Transverse colon (tissue), 4 donors: Measurements from ENCODE around the gene GJA5. TPM values are rescaled to one million over a fixed set of nuclear protein-coding genes. Genes with fewer than 3 reads are reported as not detected.

Experiments
- DNase-seq: peaks from one replicate; pipeline ENCODE4 v3.0.0-alpha.2; 2019
- H3K27ac ChIP-seq, 4 donors: fragments of 200-600 bp; sonication (generic); 2 replicates each; pipeline ENCODE4 v1.5.1; 2016 to 2018; ENCODE audit warnings: inconsistent platforms in 4 of 4
- H3K27me3 ChIP-seq: fragments of 200-600 bp; sonication (generic); 2 replicates; pipeline ENCODE4 v1.5.1; 2017; ENCODE audit warnings: inconsistent platforms
- H3K36me3 ChIP-seq, 4 donors: fragments of 200-600 bp; sonication (generic); 2 replicates each; pipeline ENCODE4 v1.5.1; 2017 to 2019; ENCODE audit warnings: inconsistent platforms in 4 of 4
- H3K4me1 ChIP-seq, 4 donors: fragments of 200-600 bp; sonication (generic); 2 replicates each; pipeline ENCODE4 v1.5.1; 2017 to 2020; ENCODE audit warnings: inconsistent platforms in 4 of 4
- H3K4me3 ChIP-seq, 4 donors: fragments of 200-600 bp; sonication (generic); 1 replicate in 1 of 4; 2 replicates in 3 of 4; pipeline versions ENCODE4 v1.5.1 to v1.6.1; 2017 to 2019; ENCODE audit warnings: inconsistent platforms in 4 of 4
- H3K9me3 ChIP-seq, 2 donors: fragments of 200-600 bp; sonication (generic); 2 replicates each; pipeline ENCODE4 v1.5.1; 2017 to 2019; ENCODE audit warnings: inconsistent platforms in 2 of 2
- EP300 ChIP-seq: sonication (generic); formaldehyde crosslinking; IDR thresholded peaks from one replicate; pipeline ENCODE4 v1.6.1; 2017; ENCODE audit warnings: antibody characterized with exemption, low read depth
- POLR2A ChIP-seq: fragments of 450-650 bp; IDR thresholded peaks from one replicate; pipeline ENCODE4 v1.6.1; 2016; ENCODE audit warnings: antibody characterized with exemption, mild to moderate bottlenecking, moderate library complexity
- POLR2AphosphoS5 ChIP-seq, 3 donors: sonication (generic); formaldehyde crosslinking; IDR thresholded peaks; one replicate each; pipeline ENCODE4 v1.6.1; 2016; ENCODE audit warnings: antibody characterized with exemption in 3 of 3
- WGBS, 2 donors: methylation state at CpG; one replicate each; pipeline ENCODE4 v1.1.5; 2018; ENCODE audit warnings: low coverage in 1 of 2; 5-methylcytosine and 5-hydroxymethylcytosine counted together
- in situ Hi-C, 4 donors: fragments of 200-750 bp; cut with MboI; loops; one replicate each; pipeline versions ENCODE4 v1.15.0 to v1.15.1; 2017; ENCODE audit warnings: low sequenced_read_pairs in 3 of 4, low pct_ligation_motif_present in 1 of 4, low pct_unique_long_range_greater_than_20kb in 1 of 4
- intact Hi-C: fragments of 100-400 bp; cut with DNase I; formaldehyde crosslinking; loops from one replicate; pipeline ENCODE4 v1.15.1; 2023; ENCODE audit warnings: low total_unique reads
- total RNA-seq, 4 donors: library from RNA; depleted of rRNA; stranded (reverse); fragments of >200 nt; gene quantifications; one replicate each; pipeline ENCODE4 v1.1.0, GENCODE V29; 2016
- TF ChIP-seq, protein P1 (sequence below), 5 experiments: fragments of 200-600 bp in 3 of 5; fragments of 450-650 bp in 2 of 5; sonication (generic) in 3 of 5; IDR thresholded peaks; 1 replicate in 2 of 5; 2 replicates in 3 of 5; pipeline ENCODE4 v1.5.1; 2016 to 2017; ENCODE audit warnings: antibody characterized with exemption in 5 of 5, inconsistent platforms in 3 of 5, mild to moderate bottlenecking in 2 of 5, moderate library complexity in 1 of 5

The GJA5 gene
- total RNA-seq, 4 donors from 2014 or later: 0.75 to 119 (median 1.6) TPM

- 52 to 54% methylated on average over 3 to 4 of the region's 4 CpGs for WGBS, 2 donors
- intact Hi-C loops: no loop called here
- Histone ChIP-seq H3K36me3 (no peaks in the 10 kb centered on the region), H3K9me3 (no peaks in the 10 kb centered on the region), H3K4me3 (no peak overlapping the region), H3K4me1 (no peaks in the 10 kb centered on the region), H3K27me3 (peaks cover 13% of the 10 kb centered on the region), H3K27ac (peak overlapping the region in 2 of 4 donors; percentile 19 to 28)
- no peak for DNase-seq
- no peak for TF ChIP-seq EP300
- no peak for TF ChIP-seq POLR2AphosphoS5 (IDR thresholded peaks at IDR 0.05)
- TF ChIP-seq POLR2A: no peak
- TF ChIP-seq, protein P1, sequence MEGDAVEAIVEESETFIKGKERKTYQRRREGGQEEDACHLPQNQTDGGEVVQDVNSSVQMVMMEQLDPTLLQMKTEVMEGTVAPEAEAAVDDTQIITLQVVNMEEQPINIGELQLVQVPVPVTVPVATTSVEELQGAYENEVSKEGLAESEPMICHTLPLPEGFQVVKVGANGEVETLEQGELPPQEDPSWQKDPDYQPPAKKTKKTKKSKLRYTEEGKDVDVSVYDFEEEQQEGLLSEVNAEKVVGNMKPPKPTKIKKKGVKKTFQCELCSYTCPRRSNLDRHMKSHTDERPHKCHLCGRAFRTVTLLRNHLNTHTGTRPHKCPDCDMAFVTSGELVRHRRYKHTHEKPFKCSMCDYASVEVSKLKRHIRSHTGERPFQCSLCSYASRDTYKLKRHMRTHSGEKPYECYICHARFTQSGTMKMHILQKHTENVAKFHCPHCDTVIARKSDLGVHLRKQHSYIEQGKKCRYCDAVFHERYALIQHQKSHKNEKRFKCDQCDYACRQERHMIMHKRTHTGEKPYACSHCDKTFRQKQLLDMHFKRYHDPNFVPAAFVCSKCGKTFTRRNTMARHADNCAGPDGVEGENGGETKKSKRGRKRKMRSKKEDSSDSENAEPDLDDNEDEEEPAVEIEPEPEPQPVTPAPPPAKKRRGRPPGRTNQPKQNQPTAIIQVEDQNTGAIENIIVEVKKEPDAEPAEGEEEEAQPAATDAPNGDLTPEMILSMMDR (IDR thresholded peaks at IDR 0.05): no peak
- in situ Hi-C loops: no loop called here
These were observed 12.2 kb upstream of the GJA5 start for GRCh38 chr1:147772570-147772969.

GRCh38 chr1:147771226-147772125, 11.1 kb upstream of the GJA5 start:
- Histone ChIP-seq H3K4me3 (no peak overlapping the region), H3K27me3 (peaks cover 13% of the 10 kb centered on the region), H3K4me1 (no peaks in the 10 kb centered on the region), H3K36me3 (no peaks in the 10 kb centered on the region), H3K9me3 (no peaks in the 10 kb centered on the region), H3K27ac (peak overlapping the region in 2 of 4 donors; percentile 13 to 17)
- no peak for TF ChIP-seq POLR2A
- TF ChIP-seq POLR2AphosphoS5 (IDR thresholded peaks at IDR 0.05): no peak
- no peak for TF ChIP-seq EP300
- TF ChIP-seq, protein P1 (IDR thresholded peaks at IDR 0.05): no peak
- intact Hi-C loops (no loop called here), in situ Hi-C loops (no loop called here)
- no peak for DNase-seq
- 52 to 76% methylated on average over 3 to 10 of the region's 10 CpGs for WGBS, 2 donors

DNA sequence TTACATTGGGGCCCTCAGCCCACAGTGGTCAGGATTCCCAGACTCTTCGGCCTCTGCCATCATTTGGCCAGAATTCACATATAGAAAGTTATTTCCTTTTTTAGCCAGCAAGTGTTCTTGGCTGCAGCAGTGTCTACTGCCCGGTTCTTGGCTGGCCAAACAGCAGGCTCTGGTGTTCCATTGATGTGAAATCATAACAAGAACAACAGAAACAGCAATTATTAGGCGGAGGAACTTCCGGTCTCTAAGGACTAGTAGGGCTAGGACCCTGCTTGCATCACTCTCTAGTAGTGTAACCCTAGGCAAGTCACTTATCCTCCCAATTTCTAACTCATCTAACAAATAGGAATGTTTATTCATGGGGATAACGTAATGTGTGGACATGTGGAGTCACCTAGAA, 8.7 kb upstream of the GJA5 start:
- TF ChIP-seq POLR2AphosphoS5 (IDR thresholded peaks at IDR 0.05): no peak
- no peak for TF ChIP-seq POLR2A
- TF ChIP-seq EP300: no peak
- TF ChIP-seq, protein P1 (IDR thresholded peaks at IDR 0.05): no peak
- 82 to 88% methylated on average over 1 to 5 of the region's 5 CpGs for WGBS, 2 donors
- in situ Hi-C loops (no loop called here), intact Hi-C loops (loop anchor here (10.0 kb wide), 1 partner anchor 564 kb away; no protein-coding TSS in a partner anchor)
- no peaks in the 10 kb centered on the region for H3K36me3 ChIP-seq
- no peak overlapping the region for H3K4me3 ChIP-seq
- no peak overlapping the region for H3K27ac ChIP-seq
- no peaks in the 10 kb centered on the region for H3K9me3 ChIP-seq
- no peaks in the 10 kb centered on the region for H3K4me1 ChIP-seq
- DNase-seq: no peak
- H3K27me3 ChIP-seq: peaks cover 9% of the 10 kb centered on the region

DNA sequence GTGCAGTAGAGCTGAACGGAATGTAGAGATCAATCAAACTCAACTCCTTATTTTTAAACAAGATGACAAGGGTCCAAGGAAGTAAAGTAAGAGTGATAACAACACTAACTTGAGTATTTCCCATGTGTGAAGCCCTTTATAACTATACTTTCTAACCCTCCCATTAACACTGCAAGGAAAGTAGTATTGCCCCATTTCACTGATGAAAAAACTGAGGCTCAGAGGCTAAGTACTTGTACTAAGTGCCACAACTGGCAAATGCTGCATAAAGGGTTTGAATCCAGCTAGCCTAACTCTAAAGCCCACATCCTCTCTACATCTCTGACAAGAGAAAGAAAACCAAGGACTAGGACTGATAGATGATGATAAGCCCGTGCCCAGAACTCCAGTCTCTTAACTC, 8.2 kb upstream of the GJA5 start:
- DNase-seq: no peak
- Histone ChIP-seq H3K36me3 (no peaks in the 10 kb centered on the region), H3K27me3 (peaks cover 5% of the 10 kb centered on the region), H3K9me3 (no peaks in the 10 kb centered on the region), H3K4me3 (no peak overlapping the region), H3K4me1 (no peaks in the 10 kb centered on the region), H3K27ac (no peak overlapping the region)
- in situ Hi-C loops (no loop called here), intact Hi-C loops (loop anchor here (10.0 kb wide), 1 partner anchor 564 kb away; no protein-coding TSS in a partner anchor)
- TF ChIP-seq POLR2A (no peak), POLR2AphosphoS5 (IDR thresholded peaks at IDR 0.05) (no peak), EP300 (no peak)
- 92 to 93% methylated on average over 2 of the region's 2 CpGs for WGBS, 2 donors
